ENCODE results near the gene PGAM5. TPM values are rescaled to one million over a fixed set of nuclear protein-coding genes. Genes with fewer than 3 reads are reported as not detected.
"Not testable (repeated sequence)": the region's sequence is repeated elsewhere in the genome, so short reads cannot be mapped to it uniquely, and the experiment has no call there.

The PGAM5 gene
- total RNA-seq, 4 donors from 2014 or later = 23.8 to 29.6 (median 26.1) TPM

GRCh38 chr12:132747395-132747794 lies 36.8 kb downstream of the PGAM5 start:
- Histone ChIP-seq H3K27me3 (no peaks in the 10 kb centered on the region), H3K4me3 (no peak overlapping the region), H3K36me3 (peaks cover 0 to 100% of the 10 kb centered on the region in 2 donors), H3K4me1 (no peaks in the 10 kb centered on the region), H3K27ac (no peak overlapping the region), H3K9me3 (no peaks in the 10 kb centered on the region)
- no peak for ATAC-seq
- TF ChIP-seq CTCF (IDR thresholded peaks at IDR 0.05) = no peak
- no peak for TF ChIP-seq POLR2A (IDR thresholded peaks at IDR 0.05)
- no peak for TF ChIP-seq POLR2AphosphoS5 (IDR thresholded peaks at IDR 0.05)
- 100% methylated on average over 2 of the region's 11 CpGs; no CpG with 5 or more reads in 1 of the 2 donors for WGBS, 2 donors (ENCODE audit: low coverage in 1 of 2)

- Histone ChIP-seq H3K4me3 (no peak overlapping the region), H3K27me3 (no peaks in the 10 kb centered on the region), H3K27ac (no peak overlapping the region), H3K36me3 (peaks cover 0 to 100% of the 10 kb centered on the region in 2 donors), H3K9me3 (no peaks in the 10 kb centered on the region), H3K4me1 (no peaks in the 10 kb centered on the region)
- no peak for ATAC-seq
- WGBS, 2 donors (ENCODE audit: low coverage in 1 of 2) = 90% methylated on average over 2 of the region's 22 CpGs; no CpG with 5 or more reads in 1 of the 2 donors
- no peak for TF ChIP-seq POLR2A (IDR thresholded peaks at IDR 0.05)
- no peak for TF ChIP-seq EP300 (IDR thresholded peaks at IDR 0.05)
- no peak for TF ChIP-seq POLR2AphosphoS5 (IDR thresholded peaks at IDR 0.05)
- no peak for TF ChIP-seq CTCF (IDR thresholded peaks at IDR 0.05)
Measured at GRCh38 chr12:132747896-132748295, 37.3 kb downstream of the PGAM5 start.

GRCh38 chr12:132748319-132748718 lies 37.7 kb downstream of the PGAM5 start:
- TF ChIP-seq POLR2AphosphoS5 (IDR thresholded peaks at IDR 0.05) = no peak
- no peak for TF ChIP-seq POLR2A (IDR thresholded peaks at IDR 0.05)
- no peak for TF ChIP-seq EP300 (IDR thresholded peaks at IDR 0.05)
- TF ChIP-seq CTCF (IDR thresholded peaks at IDR 0.05) = no peak
- 96% methylated on average over 4 of the region's 10 CpGs; no CpG with 5 or more reads in 1 of the 2 donors for WGBS, 2 donors (ENCODE audit: low coverage in 1 of 2)
- ATAC-seq = no peak
- Histone ChIP-seq H3K9me3 (no peaks in the 10 kb centered on the region), H3K4me3 (no peak overlapping the region), H3K27ac (no peak overlapping the region), H3K36me3 (peaks cover 0 to 100% of the 10 kb centered on the region in 2 donors), H3K27me3 (no peaks in the 10 kb centered on the region), H3K4me1 (no peaks in the 10 kb centered on the region)

GRCh38 chr12:132753670-132754069 lies 43.0 kb downstream of the PGAM5 start:
- H3K36me3 ChIP-seq = peaks cover 0 to 98% of the 10 kb centered on the region in 2 donors
- not testable (repeated sequence) for ATAC-seq, H3K4me3 ChIP-seq, H3K27ac ChIP-seq, H3K27me3 ChIP-seq, H3K9me3 ChIP-seq, H3K4me1 ChIP-seq
- WGBS, 2 donors (ENCODE audit: low coverage in 1 of 2) = 86 to 93% methylated on average over 5 to 6 of the region's 7 CpGs

- Histone ChIP-seq H3K4me3 (no peak overlapping the region), H3K9me3 (no peaks in the 10 kb centered on the region), H3K36me3 (peaks cover 0 to 96% of the 10 kb centered on the region in 2 donors), H3K27me3 (no peaks in the 10 kb centered on the region), H3K27ac (no peak overlapping the region), H3K4me1 (peaks cover 0 to 3% (median 0%) of the 10 kb centered on the region in 3 donors)
- 78 to 81% methylated on average over 10 to 14 of the region's 14 CpGs for WGBS, 2 donors (ENCODE audit: low coverage in 1 of 2)
- no peak for ATAC-seq
- TF ChIP-seq POLR2A (IDR thresholded peaks at IDR 0.05) = no peak
- TF ChIP-seq POLR2AphosphoS5 (IDR thresholded peaks at IDR 0.05) = no peak
- TF ChIP-seq EP300 (IDR thresholded peaks at IDR 0.05) = no peak
- TF ChIP-seq CTCF (IDR thresholded peaks at IDR 0.05) = no peak
Measured at GRCh38 chr12:132754160-132754932, 43.7 kb downstream of the PGAM5 start.

- Histone ChIP-seq H3K4me1 (peaks cover 0 to 32% (median 14%) of the 10 kb centered on the region in 3 donors), H3K36me3 (peaks cover 0 to 51% of the 10 kb centered on the region in 2 donors)
- H3K27ac ChIP-seq, ATAC-seq, H3K4me3 ChIP-seq, H3K27me3 ChIP-seq, H3K9me3 ChIP-seq: not testable (repeated sequence)
- WGBS, 2 donors (ENCODE audit: low coverage in 1 of 2) = 100% methylated on average over 2 of the region's 28 CpGs; no CpG with 5 or more reads in 1 of the 2 donors
Measured at GRCh38 chr12:132758825-132759224, 48.2 kb downstream of the PGAM5 start.

Measured in gastroesophageal sphincter (tissue), 4 donors.